ENCODE data around the gene PLOD3. TPM values are rescaled to one million over a fixed set of nuclear protein-coding genes. Genes with fewer than 3 reads are reported as not detected.
A peak's percentile ranks its signal among the peaks of the same experiment; 100 is the strongest.

PLOD3 gene
- total and polyA plus RNA-seq, 9 of the 15 experiments (the other 6 are each of a cell fraction or from before 2014, with no cell fraction given): 2.8 to 101 (median 30.9) TPM

DNA sequence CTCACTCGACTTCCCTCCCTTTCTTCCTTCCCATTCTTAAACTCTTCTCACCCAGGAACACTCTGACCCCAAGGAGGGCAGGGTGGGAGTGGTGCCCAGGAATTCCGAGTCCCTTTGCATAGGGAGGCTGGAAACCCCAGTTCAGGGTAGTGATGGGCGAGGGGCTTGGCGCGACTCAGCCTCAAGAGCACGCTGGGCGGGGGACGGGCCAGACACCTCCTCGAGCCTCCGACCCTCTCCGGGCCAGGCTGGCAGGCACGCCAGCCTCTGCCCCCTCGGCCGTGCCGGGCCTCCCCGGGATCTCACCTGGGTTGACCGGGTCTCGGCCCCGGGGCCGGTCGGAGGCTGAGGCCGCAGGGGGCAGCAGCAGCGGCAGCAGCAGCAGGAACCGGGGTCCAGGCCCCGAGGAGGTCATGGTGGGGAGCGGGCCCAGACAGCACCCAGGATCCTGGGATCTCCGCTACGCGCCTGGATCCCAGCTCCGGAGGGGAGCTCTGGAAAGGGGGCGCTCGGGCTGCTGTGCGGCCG, 457 bp downstream of the PLOD3 start:
- DNase-seq (ENCODE audit: extremely low read depth in 1 of 4, low spot score in 3 of 4) (no peak), ATAC-seq (peak; percentile 55), FAIRE-seq (no peak)
- POLR2A ChIA-PET: interaction anchor here (0.7 to 2.4 kb wide), 10 partner anchors 11 to 79 kb away, joined by 3 to 19 read pairs (median 4); partner anchors contain the start of gene CLDN15
- Histone ChIP-seq H4K20me1 (replicated peaks; ENCODE audit: control insufficient read depth, insufficient read depth, low read length) (no peaks in the 10 kb centered on the region), H3K27me3 (ENCODE audit: control insufficient read depth in 2 of 2, insufficient read depth in 2 of 2, low read length in 2 of 2) (no peaks in the 10 kb centered on the region), H3K4me1 (replicated peaks in 1 of 2; ENCODE audit: control insufficient read depth in 2 of 2, insufficient read depth in 2 of 2, low read length in 2 of 2) (peaks cover 22 to 39% of the 10 kb centered on the region in 2 experiments), H3K27ac (ENCODE audit: extremely low read depth, low read depth, low read length) (peak overlapping the region; percentile 95), H3K4me3 (peak overlapping the region; percentile 67), H3K4me2 (ENCODE audit: insufficient read depth, low read length) (peak overlapping the region; percentile 96), H3K9me3 (replicated peaks; ENCODE audit: control insufficient read depth, insufficient read depth, low read depth, low read length) (no peaks in the 10 kb centered on the region), H3K9me1 (ENCODE audit: control insufficient read depth, insufficient read depth, low read length) (peaks cover 6% of the 10 kb centered on the region), H3K9ac (ENCODE audit: insufficient read depth in 1 of 2, low read depth in 2 of 2, low read length in 2 of 2) (peak overlapping the region; percentile 88 to 92), H3K36me3 (ENCODE audit: control insufficient read depth, insufficient read depth, low read length) (peaks cover 39% of the 10 kb centered on the region; the same call in 2 of the 3 replicates), H3K79me2 (ENCODE audit: control insufficient read depth, insufficient read depth, low read length) (peaks cover 46% of the 10 kb centered on the region), H2AFZ (ENCODE audit: low read depth, low read length) (peak overlapping the region; percentile 97)
- CTCF ChIA-PET (ENCODE audit: low intra/inter-chr PET ratio): interaction anchor here (0.9 to 1.0 kb wide), 2 partner anchors 26 to 66 kb away, joined by 3 read pairs; no protein-coding TSS in a partner anchor
- no TSS peak for BruUV-seq (replicated peaks)
- intact Hi-C loops (cut with micrococcal nuclease): loop anchor here (1.0 kb wide), 1 partner anchor 25 kb away; no protein-coding TSS in a partner anchor
- in situ Hi-C loops (cut with MboI): no loop called here
- WGBS (ENCODE audit: insufficient coverage, low coverage, missing lambda C conversion rate): under 1% methylated on average over 26 of the region's 34 CpGs
- TF ChIP-seq HNRNPH1 (optimal IDR thresholded peaks at IDR 0.05; ENCODE audit: low read depth, low read length) (no peak), ZNF398 (CRISPR knock-in tag; IDR thresholded peaks at IDR 0.05) (no peak), MXI1 (IDR thresholded peaks at IDR 0.05; ENCODE audit: low read depth, low read length) (no peak), WHSC1 (IDR thresholded peaks at IDR 0.05; ENCODE audit: low read length) (no peak), ZFX (CRISPR knock-in tag; IDR thresholded peaks at IDR 0.05) (peak; percentile 77), CTCF (IDR thresholded peaks at IDR 0.05 in 2 of 3, conservative IDR thresholded peaks at IDR 0.05 in 1 of 3; ENCODE audit: insufficient read depth in 2 of 3, low read depth in 1 of 3, low read length in 3 of 3) (0 out of 6 replicates have a peak, but pooled peaks of 1 of the 3 experiments have one; percentile 0), HNRNPLL (IDR thresholded peaks at IDR 0.05; ENCODE audit: low read depth, low read length, poor library complexity, severe bottlenecking) (peak; percentile 7), CREB5 (CRISPR knock-in tag; IDR thresholded peaks at IDR 0.05) (no peak), CGGBP1 (CRISPR knock-in tag; IDR thresholded peaks at IDR 0.05) (no peak), ZNF347 (CRISPR knock-in tag; IDR thresholded peaks at IDR 0.05; ENCODE audit: low read depth) (no peak)
- TF ChIP-seq, protein P1, sequence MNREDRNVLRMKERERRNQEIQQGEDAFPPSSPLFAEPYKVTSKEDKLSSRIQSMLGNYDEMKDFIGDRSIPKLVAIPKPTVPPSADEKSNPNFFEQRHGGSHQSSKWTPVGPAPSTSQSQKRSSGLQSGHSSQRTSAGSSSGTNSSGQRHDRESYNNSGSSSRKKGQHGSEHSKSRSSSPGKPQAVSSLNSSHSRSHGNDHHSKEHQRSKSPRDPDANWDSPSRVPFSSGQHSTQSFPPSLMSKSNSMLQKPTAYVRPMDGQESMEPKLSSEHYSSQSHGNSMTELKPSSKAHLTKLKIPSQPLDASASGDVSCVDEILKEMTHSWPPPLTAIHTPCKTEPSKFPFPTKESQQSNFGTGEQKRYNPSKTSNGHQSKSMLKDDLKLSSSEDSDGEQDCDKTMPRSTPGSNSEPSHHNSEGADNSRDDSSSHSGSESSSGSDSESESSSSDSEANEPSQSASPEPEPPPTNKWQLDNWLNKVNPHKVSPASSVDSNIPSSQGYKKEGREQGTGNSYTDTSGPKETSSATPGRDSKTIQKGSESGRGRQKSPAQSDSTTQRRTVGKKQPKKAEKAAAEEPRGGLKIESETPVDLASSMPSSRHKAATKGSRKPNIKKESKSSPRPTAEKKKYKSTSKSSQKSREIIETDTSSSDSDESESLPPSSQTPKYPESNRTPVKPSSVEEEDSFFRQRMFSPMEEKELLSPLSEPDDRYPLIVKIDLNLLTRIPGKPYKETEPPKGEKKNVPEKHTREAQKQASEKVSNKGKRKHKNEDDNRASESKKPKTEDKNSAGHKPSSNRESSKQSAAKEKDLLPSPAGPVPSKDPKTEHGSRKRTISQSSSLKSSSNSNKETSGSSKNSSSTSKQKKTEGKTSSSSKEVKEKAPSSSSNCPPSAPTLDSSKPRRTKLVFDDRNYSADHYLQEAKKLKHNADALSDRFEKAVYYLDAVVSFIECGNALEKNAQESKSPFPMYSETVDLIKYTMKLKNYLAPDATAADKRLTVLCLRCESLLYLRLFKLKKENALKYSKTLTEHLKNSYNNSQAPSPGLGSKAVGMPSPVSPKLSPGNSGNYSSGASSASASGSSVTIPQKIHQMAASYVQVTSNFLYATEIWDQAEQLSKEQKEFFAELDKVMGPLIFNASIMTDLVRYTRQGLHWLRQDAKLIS (CRISPR knock-in tag; IDR thresholded peaks at IDR 0.05): peak; percentile 4; the same call in 1 of the 2 replicates

Measured in K562 (cell line).